Body of pancreas (tissue), 4 donors: Measurements from ENCODE around the gene KRTAP12-4.

Experiments
- POLR2A ChIP-seq, 3 donors: fragments of 450-650 bp; IDR thresholded peaks; one replicate each; pipeline ENCODE4 v1.6.1; 2016; ENCODE audit warnings: antibody characterized with exemption in 3 of 3, mild to moderate bottlenecking in 2 of 3
- TF ChIP-seq, protein P1 (sequence below), 7 experiments: fragments of 450-650 bp in 4 of 7; fragments of 200-600 bp in 3 of 7; sonication (generic) in 3 of 7; IDR thresholded peaks; one replicate each; pipeline ENCODE4 v1.5.1; 2016 to 2019; ENCODE audit warnings: antibody characterized with exemption in 7 of 7

DNA sequence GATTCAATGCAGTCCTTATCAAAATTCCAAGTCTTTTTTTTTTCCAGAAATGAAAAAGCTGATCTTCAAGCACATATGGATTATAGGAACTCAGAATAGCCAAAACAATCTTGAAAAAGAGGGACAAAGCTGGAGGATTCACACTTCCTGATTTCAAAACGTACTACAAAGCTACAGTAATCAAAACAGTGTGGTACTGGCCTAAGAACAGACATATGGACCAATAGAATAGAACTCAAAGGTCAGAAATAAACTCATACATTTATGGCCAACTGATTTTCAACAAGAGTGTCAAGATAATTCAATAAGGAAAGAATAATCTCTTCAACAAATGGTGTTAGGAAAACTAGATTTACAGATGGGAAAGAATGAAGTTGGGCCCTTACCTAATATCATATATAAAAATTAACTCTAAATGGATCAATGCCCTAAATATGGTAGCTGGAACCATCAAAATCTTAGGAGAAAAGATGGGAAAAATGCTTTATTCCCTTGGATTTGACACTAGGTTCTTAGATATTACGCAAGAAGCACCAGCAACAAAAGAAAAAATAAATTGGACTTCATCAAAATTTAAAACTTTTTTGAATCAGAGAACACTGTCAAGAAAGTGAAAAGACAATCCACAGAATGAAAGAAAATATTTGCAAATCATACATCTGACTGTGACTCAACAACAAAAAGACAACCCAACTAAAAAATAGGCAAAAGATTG, 38.5 kb upstream of the KRTAP12-4 start:
- TF ChIP-seq, protein P1, sequence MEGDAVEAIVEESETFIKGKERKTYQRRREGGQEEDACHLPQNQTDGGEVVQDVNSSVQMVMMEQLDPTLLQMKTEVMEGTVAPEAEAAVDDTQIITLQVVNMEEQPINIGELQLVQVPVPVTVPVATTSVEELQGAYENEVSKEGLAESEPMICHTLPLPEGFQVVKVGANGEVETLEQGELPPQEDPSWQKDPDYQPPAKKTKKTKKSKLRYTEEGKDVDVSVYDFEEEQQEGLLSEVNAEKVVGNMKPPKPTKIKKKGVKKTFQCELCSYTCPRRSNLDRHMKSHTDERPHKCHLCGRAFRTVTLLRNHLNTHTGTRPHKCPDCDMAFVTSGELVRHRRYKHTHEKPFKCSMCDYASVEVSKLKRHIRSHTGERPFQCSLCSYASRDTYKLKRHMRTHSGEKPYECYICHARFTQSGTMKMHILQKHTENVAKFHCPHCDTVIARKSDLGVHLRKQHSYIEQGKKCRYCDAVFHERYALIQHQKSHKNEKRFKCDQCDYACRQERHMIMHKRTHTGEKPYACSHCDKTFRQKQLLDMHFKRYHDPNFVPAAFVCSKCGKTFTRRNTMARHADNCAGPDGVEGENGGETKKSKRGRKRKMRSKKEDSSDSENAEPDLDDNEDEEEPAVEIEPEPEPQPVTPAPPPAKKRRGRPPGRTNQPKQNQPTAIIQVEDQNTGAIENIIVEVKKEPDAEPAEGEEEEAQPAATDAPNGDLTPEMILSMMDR (IDR thresholded peaks at IDR 0.05), result no peak
- no peak for TF ChIP-seq POLR2A (IDR thresholded peaks at IDR 0.05)
